HG02798 (cell line): ENCODE data around the gene PTPRR.
A peak's percentile ranks its signal among the peaks of the same experiment; 100 is the strongest.
"Not testable (repeated sequence)": the region's sequence is repeated elsewhere in the genome, so short reads cannot be mapped to it uniquely, and the experiment has no call there.

Experiments
- ATAC-seq: cut with Tn5 transposase; IDR thresholded peaks from one replicate; pipeline ENCODE4 v1.9.1; 2021; ENCODE audit warnings: mild to moderate bottlenecking; ENCODE audit not compliant: unreplicated experiment, poor library complexity

PTPRR gene

DNA sequence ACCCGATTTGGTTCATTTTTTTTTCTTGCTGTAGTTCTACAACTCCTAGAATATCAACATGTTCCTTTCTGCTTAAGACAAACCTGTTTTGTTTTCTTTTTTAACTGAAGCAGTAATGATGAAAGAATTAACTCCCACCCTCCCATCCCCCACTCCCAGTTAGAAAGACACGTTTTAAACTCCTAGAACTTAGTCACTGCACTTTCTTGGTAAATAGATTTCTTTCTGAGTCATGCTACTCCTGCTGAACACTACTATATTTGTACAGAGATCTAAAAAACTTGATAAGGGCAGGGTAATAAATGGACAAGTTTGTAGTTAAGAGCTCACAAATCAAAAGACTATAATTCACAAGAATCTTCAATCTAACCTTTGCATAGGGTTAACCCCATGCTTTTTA, 164.4 kb downstream of the PTPRR start:
- no peak for ATAC-seq

GRCh38 chr12:70754330-70754741, 166.2 kb downstream of the PTPRR start:
- peak; percentile 49 for ATAC-seq

GRCh38 chr12:70752327-70752726, 168.2 kb downstream of the PTPRR start:
- no peak for ATAC-seq

DNA sequence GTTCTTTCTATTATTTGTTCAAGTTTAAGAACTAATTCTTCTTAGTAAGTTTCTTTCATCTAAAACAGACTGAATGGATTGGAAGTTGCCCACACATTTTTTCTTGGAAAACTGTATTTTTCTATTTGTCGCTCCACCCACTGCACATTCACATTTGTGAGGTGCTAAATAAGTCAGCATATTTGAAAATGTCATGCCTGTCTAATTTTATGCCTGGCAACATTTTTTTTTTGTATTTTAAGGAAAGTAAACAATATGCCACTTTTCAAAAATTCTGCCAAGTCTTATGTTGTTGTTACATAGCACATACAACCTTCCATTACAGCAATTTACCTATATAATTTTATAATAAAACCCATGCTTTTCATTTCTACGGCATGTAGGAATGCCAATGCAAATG, 170.6 kb downstream of the PTPRR start:
- no peak for ATAC-seq

DNA sequence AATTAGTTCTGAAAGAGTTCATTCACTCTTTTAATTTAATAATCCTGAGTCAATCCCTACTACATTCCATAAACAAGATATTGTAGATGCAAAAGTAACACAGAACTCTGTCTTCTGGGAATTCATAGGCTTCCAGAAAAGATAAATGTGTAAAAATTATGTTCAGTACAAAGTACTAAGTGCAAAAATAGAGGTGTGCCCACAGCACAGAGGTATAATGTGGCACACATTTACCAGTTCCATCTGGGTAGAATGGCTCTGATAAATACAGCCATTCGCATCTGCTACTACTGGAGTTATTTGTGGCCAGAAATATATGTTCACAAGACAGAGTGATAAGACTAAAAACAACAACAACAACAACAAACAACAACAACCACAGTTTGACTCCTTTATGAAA, 171.7 kb downstream of the PTPRR start:
- ATAC-seq, result no peak

GRCh38 chr12:70747445-70748260, 172.9 kb downstream of the PTPRR start:
- no peak for ATAC-seq

DNA sequence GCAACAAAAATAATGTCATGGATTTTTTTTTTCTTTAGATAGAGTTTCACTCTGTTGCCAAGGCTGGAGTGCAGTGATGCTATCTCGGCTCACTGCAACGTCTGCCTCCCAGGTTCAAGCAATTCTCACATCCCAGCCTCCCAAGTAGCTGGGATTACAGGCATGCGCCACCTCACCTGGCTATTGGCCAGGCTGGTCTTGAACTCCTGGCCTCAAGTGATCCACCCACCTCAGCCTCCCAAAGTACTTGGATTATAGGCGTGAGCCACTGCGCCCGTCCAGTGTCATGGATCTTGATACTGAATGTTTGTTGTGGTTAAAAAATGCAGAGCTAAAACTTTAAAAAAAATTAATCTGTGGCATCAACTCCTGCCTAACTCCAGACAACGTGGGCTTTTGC, 175.5 kb downstream of the PTPRR start:
- no peak for ATAC-seq

- no peak for ATAC-seq
These were observed 176.4 kb downstream of the PTPRR start for GRCh38 chr12:70744178-70744577.

DNA sequence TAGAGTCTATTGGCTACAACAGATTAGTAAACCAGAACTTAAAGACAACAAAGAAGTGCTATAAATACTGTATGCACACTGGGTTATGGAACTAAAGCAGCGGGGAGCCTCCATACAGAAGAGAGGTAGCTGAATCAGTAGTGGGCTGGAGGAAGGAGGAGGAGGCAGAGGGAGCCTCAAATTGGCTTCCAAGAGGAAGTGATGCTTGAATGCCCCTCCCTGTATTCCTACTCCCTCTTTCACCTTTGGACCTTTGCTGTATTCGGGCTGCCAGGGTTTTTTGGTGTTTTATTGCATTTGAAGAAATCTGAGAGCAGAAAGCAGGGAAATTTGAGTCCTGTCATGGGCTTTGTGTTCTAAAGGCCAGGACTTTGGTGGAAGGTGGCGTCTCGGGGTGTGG, 179.3 kb downstream of the PTPRR start:
- ATAC-seq, result no peak

- no peak for ATAC-seq
These were observed 180.8 kb downstream of the PTPRR start for GRCh38 chr12:70739756-70740155.

- ATAC-seq, result no peak
These were observed 184.0 kb downstream of the PTPRR start for GRCh38 chr12:70736351-70737133.

DNA sequence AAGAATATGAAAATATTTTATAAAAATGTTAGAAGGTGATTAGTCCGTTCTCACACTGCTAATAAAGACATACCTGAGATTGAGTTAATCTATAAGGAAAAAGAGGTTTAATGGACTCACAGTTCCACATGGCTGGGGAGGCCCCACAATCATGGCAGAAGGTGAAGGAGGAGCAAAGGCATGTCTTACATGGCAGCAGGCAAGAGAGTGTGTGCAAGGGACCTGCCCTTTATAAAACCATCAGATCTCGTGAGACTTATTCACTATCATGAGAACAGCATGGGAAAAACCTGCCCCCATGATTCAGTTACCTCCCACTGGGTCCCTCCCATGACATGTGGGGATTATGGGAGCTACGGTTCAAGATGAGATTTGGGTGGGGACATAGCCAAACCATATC, 185.3 kb downstream of the PTPRR start:
- not testable (repeated sequence) for ATAC-seq

GRCh38 chr12:70733385-70733784, 187.2 kb downstream of the PTPRR start:
- ATAC-seq, result peak; percentile 91

DNA sequence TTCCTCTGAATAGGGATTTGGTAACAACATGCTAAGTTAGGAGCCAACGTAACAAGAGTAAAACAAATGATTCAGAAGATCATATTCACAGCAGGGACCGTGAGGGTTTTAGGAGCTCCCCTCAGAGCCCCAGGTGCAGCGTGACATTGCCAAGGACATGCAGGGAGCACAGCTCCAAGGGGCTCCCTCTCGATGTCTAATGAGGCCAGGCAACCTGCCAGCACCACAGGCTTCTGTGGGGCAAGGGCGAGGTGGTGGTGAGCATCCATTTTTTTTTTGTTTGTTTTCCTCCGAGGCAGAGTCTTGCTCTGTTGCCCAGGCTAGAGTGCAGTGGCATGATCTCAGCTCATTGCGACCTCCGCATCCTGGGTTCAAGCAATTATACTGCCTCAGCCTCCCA, 188.3 kb downstream of the PTPRR start:
- ATAC-seq, result no peak

DNA sequence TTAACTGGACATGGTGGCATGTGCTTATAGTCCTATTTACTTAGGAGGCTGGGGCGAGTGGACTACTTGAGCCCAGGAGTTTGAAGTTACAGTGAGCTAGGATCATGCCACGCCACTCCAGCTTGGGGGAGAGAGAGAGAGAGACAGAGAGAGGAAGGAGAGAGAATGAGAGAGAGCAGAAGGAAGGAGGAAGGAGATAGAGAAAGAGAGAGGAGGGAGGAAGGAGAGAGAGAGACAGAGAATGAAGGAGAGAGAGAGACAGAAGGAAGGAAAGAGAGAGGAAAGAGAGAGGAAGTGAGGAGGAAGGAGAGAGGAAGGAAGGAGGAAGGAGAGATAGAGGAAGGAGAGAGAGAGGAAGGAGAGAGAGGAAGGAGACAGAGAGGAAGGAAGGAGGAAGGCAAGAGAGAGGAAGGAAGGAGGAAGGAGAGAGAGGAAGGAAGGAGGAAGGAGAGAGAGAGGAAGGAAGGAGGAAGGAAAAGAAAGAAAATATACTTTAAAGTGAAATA, 189.8 kb downstream of the PTPRR start:
- no peak for ATAC-seq

- ATAC-seq, result no peak
These were observed 196.1 kb downstream of the PTPRR start for GRCh38 chr12:70724444-70724843.

- no peak for ATAC-seq
These were observed 197.8 kb downstream of the PTPRR start for GRCh38 chr12:70722584-70723343.

DNA sequence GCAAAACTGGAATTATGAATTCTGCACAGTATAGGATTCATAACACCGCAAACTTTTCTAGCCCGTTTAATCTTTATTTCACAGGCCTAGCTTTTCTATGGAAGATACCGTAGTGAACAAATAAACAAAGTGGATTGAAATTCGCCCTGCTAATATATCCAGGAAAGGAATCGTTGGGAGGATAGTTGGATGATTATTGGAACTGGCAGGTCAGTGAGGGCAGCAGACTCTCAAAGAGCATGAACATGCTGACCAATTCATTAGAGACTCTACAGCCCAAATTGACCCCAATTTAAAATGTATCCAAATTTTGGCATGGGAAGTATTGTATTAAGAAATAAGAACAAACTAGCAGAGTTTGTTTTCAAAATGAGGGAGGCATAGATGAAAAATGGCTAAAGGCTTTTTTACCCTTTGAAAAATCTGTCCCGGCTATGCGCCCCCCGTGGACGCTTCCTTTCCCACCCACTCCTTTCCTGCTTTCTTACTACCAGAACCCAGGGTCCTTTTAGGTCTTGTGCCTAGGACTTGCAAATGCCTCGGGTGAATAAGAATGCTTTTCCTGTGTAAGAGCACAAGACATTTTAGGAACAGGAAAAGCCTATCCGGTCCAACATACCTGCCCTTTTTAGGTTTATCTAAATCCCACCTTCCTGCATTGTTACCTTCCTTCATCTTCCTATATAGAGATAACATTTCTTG, 198.7 kb downstream of the PTPRR start:
- no peak for ATAC-seq

DNA sequence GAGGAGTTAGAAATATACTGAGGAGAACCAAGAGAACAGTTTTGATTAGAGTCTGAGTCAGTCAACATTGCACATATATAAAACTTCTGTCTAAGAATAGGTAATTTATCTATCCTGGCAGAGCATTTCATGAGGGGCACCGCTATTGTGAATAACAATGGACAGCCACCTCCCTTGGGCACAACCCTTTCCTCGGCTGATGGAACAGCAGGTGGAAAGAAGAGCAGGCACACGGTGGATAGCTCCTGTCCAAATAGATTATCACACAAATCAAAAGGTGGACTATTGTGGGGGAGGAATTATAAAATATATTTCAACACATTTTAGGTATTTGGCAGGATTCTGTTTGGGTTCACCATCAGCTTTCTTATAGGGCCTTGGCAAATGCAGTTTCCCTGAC, 199.3 kb downstream of the PTPRR start:
- no peak for ATAC-seq
